K562 (cell line): ENCODE data around the gene WDR93. TPM values are rescaled to one million over a fixed set of nuclear protein-coding genes. Genes with fewer than 3 reads are reported as not detected.
A peak's percentile ranks its signal among the peaks of the same experiment; 100 is the strongest.

Experiments
- ATAC-seq: fragments of 200-7000 bp; cut with Tn5 transposase; 3 replicates; pipeline ENCODE4 v1.9.1; 2020; ENCODE audit warnings: moderate library complexity
- BruUV-seq: library from RNA; stranded (reverse); fragments of 400-500 nt; replicated peaks from 2 replicates; lab custom pipeline; 2021; lab: Mats Ljungman, UMichigan
- CTCF ChIA-PET: fragments of 300-600 bp; formaldehyde crosslinking; extraction: SDS; loops from one replicate; lab custom pipeline; 2021; ENCODE audit warnings: low intra/inter-chr PET ratio; lab: Yijun Ruan, JAX
- POLR2A ChIA-PET: fragments of 300-600, 350-650 bp; sonication (Branson Sonifier 250); formaldehyde crosslinking; extraction: SDS; loops from one replicate; lab custom pipeline; 2021; ENCODE audit warnings: antibody characterized with exemption, inconsistent platforms; lab: Yijun Ruan, JAX
- DNase-seq, 4 experiments: peaks; one replicate each; pipeline versions ENCODE4 v3.0.0 to v3.0.0-alpha.2; 2011 to 2018; ENCODE audit warnings: low spot score in 3 of 4, mixed read lengths in 3 of 4; ENCODE audit errors: extremely low read depth in 1 of 4
- FAIRE-seq: peaks from 2 replicates; lab custom pipeline; 2011; peaks lifted over from hg19 to GRCh38; lab: Jason Lieb, UNC
- H2AFZ ChIP-seq: 2 replicates; pipeline ENCODE4 v1.6.0; 2011; ENCODE audit warnings: low read depth, low read length, control low read depth, inconsistent platforms
- H3K27ac ChIP-seq: fragments of 200-600 bp; 3 replicates; pipeline ENCODE4 v1.8.0; 2011; ENCODE audit warnings: low read depth, mild to moderate bottlenecking, control low read depth, inconsistent platforms, low read length, moderate library complexity, mixed read lengths; ENCODE audit errors: extremely low read depth
- H3K27me3 ChIP-seq, 2 experiments: fragments of 300-600 bp in 1 of 2; 2 replicates in 1 of 2; 3 replicates in 1 of 2; pipeline versions ENCODE4 v1.6.0 to v1.8.0; 2011; ENCODE audit warnings: inconsistent platforms in 2 of 2, low read length in 2 of 2, mild to moderate bottlenecking in 1 of 2, mixed read lengths in 1 of 2, moderate library complexity in 1 of 2; ENCODE audit not compliant: control insufficient read depth in 2 of 2, insufficient read depth in 2 of 2
- H3K36me3 ChIP-seq: fragments of 300-600 bp; 3 replicates; pipeline ENCODE4 v1.8.0; 2011; ENCODE audit warnings: mild to moderate bottlenecking, low read length, inconsistent platforms; ENCODE audit not compliant: control insufficient read depth, insufficient read depth
- H3K4me1 ChIP-seq, 2 experiments: fragments of 200-600 bp in 1 of 2; replicated peaks in 1 of 2; 2 replicates in 1 of 2; 3 replicates in 1 of 2; pipeline versions ENCODE4 v1.5.1 to v1.8.0; 2011; ENCODE audit warnings: inconsistent platforms in 2 of 2, low read length in 2 of 2, mild to moderate bottlenecking in 1 of 2, mixed read lengths in 1 of 2, moderate library complexity in 1 of 2; ENCODE audit not compliant: control insufficient read depth in 2 of 2, insufficient read depth in 2 of 2
- H3K4me2 ChIP-seq: 2 replicates; pipeline ENCODE4 v1.6.1; 2011; ENCODE audit warnings: low read length, control low read depth, inconsistent platforms, mixed read lengths; ENCODE audit not compliant: insufficient read depth
- H3K4me3 ChIP-seq: fragments of 200-600 bp; sonication (generic), shearing (Covaris generic); 2 replicates; pipeline ENCODE4 v1.5.1; 2016; ENCODE audit warnings: control low read depth, inconsistent platforms
- H3K79me2 ChIP-seq: fragments of 200-600 bp; 3 replicates; pipeline ENCODE4 v1.8.0; 2011; ENCODE audit warnings: low read length, inconsistent platforms; ENCODE audit not compliant: control insufficient read depth, insufficient read depth
- H3K9ac ChIP-seq, 2 experiments: 2 replicates each; pipeline versions ENCODE4 v1.6.0 to v1.6.1; 2011; ENCODE audit warnings: low read depth in 2 of 2, low read length in 2 of 2, control low read depth in 1 of 2, inconsistent platforms in 1 of 2, mild to moderate bottlenecking in 1 of 2, mixed read lengths in 1 of 2; ENCODE audit not compliant: insufficient read depth in 1 of 2
- H3K9me1 ChIP-seq: one replicate; pipeline ENCODE4 v1.6.0; 2011; ENCODE audit warnings: inconsistent platforms, mild to moderate bottlenecking, low read length, moderate library complexity; ENCODE audit not compliant: control insufficient read depth, insufficient read depth
- H3K9me3 ChIP-seq: replicated peaks from 2 replicates; pipeline ENCODE4 v1.5.1; 2011; ENCODE audit warnings: low read depth, low read length, inconsistent platforms; ENCODE audit not compliant: control insufficient read depth, insufficient read depth
- H4K20me1 ChIP-seq: replicated peaks from 2 replicates; pipeline ENCODE4 v1.6.1; 2011; ENCODE audit warnings: low read length, inconsistent platforms, mixed read lengths; ENCODE audit not compliant: control insufficient read depth, insufficient read depth
- CHAMP1 ChIP-seq: fragments of 450-650 bp; IDR thresholded peaks from 2 replicates; pipeline ENCODE4 v1.6.1; 2016; ENCODE audit warnings: mild to moderate bottlenecking
- GABPB1 ChIP-seq: sonication (generic); formaldehyde crosslinking; IDR thresholded peaks from 2 replicates; pipeline ENCODE4 v1.8.0; 2022; ENCODE audit warnings: mild to moderate bottlenecking, missing genetic modification reagents
- HLTF ChIP-seq: fragments of 450-650 bp; IDR thresholded peaks from 2 replicates; pipeline ENCODE4 v1.6.1; 2016
- HNRNPLL ChIP-seq: fragments of 200-400 bp; formaldehyde crosslinking; IDR thresholded peaks from 2 replicates; pipeline ENCODE4 v1.6.1; 2017; ENCODE audit warnings: low read length, low read depth, mild to moderate bottlenecking; ENCODE audit not compliant: poor library complexity, severe bottlenecking
- MAFG ChIP-seq: fragments of 450-650 bp; conservative IDR thresholded peaks from 2 replicates; pipeline ENCODE4 v1.6.1; 2016; ENCODE audit warnings: missing genetic modification characterization, missing compliant biosample characterization
- MXI1 ChIP-seq: IDR thresholded peaks from 2 replicates; pipeline ENCODE4 v1.6.1; 2011; ENCODE audit warnings: low read depth, mild to moderate bottlenecking, improper control_type of control experiment, low read length
- SPI1 ChIP-seq: IDR thresholded peaks from 2 replicates; pipeline ENCODE4 v1.6.1; 2011; ENCODE audit warnings: low read depth, low read length, control low read depth, borderline replicate concordance
- ZNF444 ChIP-seq: fragments of 250-450 bp; sonication (Bioruptor Pico); IDR thresholded peaks from 2 replicates; pipeline ENCODE4 v1.4.0; 2020; ENCODE audit warnings: mild to moderate bottlenecking, moderate library complexity
- WGBS: fragments of 100-300 bp; shearing (Covaris generic); methylation state at CpG from one replicate; pipeline ENCODE4 v1.1.6; 2016; ENCODE audit warnings: low coverage, mixed read lengths; ENCODE audit not compliant: insufficient coverage; ENCODE audit errors: missing lambda C conversion rate; 5-methylcytosine and 5-hydroxymethylcytosine counted together
- in situ Hi-C: fragments of 300-500 bp; cut with MboI; formaldehyde crosslinking; loops from 4 replicates; pipeline ENCODE4 v1.15.0; 2018; ENCODE audit warnings: inconsistent platforms, mixed read lengths
- intact Hi-C: fragments of 100-400 bp; cut with micrococcal nuclease; formaldehyde crosslinking; loops from 2 replicates; pipeline ENCODE4 v1.14.2; 2022
- polyA plus RNA-seq, 8 experiments: library from polyadenylated mRNA; depleted of rRNA in 4 of 8; stranded (reverse) in 5 of 8; unstranded in 3 of 8; fragments of >200 nt; fragmentation: Nextera tagmentation in 2 of 8; fragmentation: Illumina TruSeq in 1 of 8; extraction: Ambion mirVana in 2 of 8; extraction: Trizol in 1 of 8; gene quantifications; 2 replicates each; pipeline versions ENCODE4 v1.2.1 to v1.2.3, GENCODE V29; 2011 to 2014; ENCODE audit warnings: inconsistent platforms in 1 of 8, missing spikeins in 1 of 8
- total RNA-seq, 7 experiments: library from RNA; depleted of rRNA in 6 of 7; stranded (reverse); fragments of >200 nt in 6 of 7; fragmentation: Illumina TruSeq in 2 of 7; extraction: Trizol in 2 of 7; gene quantifications; 2 replicates each; pipeline versions ENCODE4 v1.2.1 to v1.2.3, GENCODE V29; 2011 to 2021; ENCODE audit warnings: low replicate concordance in 1 of 7
- TF ChIP-seq, protein P1 (sequence below): fragments of 250-450 bp; sonication (Bioruptor Pico); IDR thresholded peaks from 2 replicates; pipeline ENCODE4 v1.9.0; 2021; ENCODE audit warnings: mild to moderate bottlenecking
- TF ChIP-seq, protein P2 (sequence below), 2 experiments: fragments of 150-350 bp in 1 of 2; IDR thresholded peaks; 2 replicates each; pipeline ENCODE4 v1.6.1; 2012 to 2016; ENCODE audit warnings: low read depth in 2 of 2, low read length in 2 of 2, mild to moderate bottlenecking in 1 of 2, moderate library complexity in 1 of 2

The WDR93 gene
- total and polyA plus RNA-seq, 9 of the 15 experiments (the other 6 are each of a cell fraction or from before 2014, with no cell fraction given): not detected

- no peak overlapping the region for H3K4me3 ChIP-seq
- H2AFZ ChIP-seq: no peak overlapping the region
- WGBS: 2% methylated on average over 6 of the region's 6 CpGs
- ChIA-PET POLR2A (no interaction called here), CTCF (interaction anchor here (0.6 kb wide), 1 partner anchor 199 kb away, joined by 3 read pairs; no protein-coding TSS in a partner anchor)
- H3K4me2 ChIP-seq: no peak overlapping the region
- H3K4me1 ChIP-seq: peaks cover 0 to 8% of the 10 kb centered on the region in 2 experiments; a peak in 2 of 5 replicates
- intact Hi-C loops (no loop called here), in situ Hi-C loops (no loop called here)
- no peak for FAIRE-seq
- no peaks in the 10 kb centered on the region for H3K9me3 ChIP-seq
- no peaks in the 10 kb centered on the region for H3K36me3 ChIP-seq
- ATAC-seq: no peak
- TF ChIP-seq CHAMP1 (no peak), SPI1 (peak; percentile 69)
- BruUV-seq: no TSS peak
- no peaks in the 10 kb centered on the region for H3K79me2 ChIP-seq
- no peak overlapping the region for H3K27ac ChIP-seq
- H4K20me1 ChIP-seq: peaks cover 2% of the 10 kb centered on the region; the same call in 1 of the 2 replicates
- H3K27me3 ChIP-seq: peaks cover 14 to 54% of the 10 kb centered on the region in 2 experiments
- no peaks in the 10 kb centered on the region for H3K9me1 ChIP-seq
- no peak overlapping the region for H3K9ac ChIP-seq
- DNase-seq: no peak
Measured at GRCh38 chr15:89675606-89676005, 15.0 kb upstream of the WDR93 start.

DNA sequence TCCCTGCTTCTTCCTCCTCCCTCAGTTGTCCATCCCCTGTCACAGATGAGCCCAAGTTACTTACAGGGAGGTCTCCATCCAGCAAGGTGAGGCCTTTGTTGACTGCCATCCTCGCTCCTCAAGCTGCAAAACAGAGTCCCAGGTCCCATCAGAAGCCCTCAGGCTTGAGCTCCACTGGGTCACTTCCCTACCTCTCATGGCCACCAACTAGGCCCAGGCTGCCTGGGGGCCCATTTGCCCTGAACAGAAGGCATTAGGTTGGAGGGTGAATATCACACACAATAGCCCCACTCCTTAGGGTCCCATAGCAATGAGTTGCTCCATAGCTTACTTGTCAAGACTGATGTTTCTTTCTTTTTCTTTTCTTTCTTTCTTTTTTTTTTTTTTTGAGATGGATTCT is 13.2 kb upstream of the WDR93 start:
- H3K9ac ChIP-seq: no peak overlapping the region
- no peaks in the 10 kb centered on the region for H3K9me3 ChIP-seq
- H3K4me1 ChIP-seq: peaks cover 0 to 8% of the 10 kb centered on the region in 2 experiments; a peak in 1 of 5 replicates
- H3K36me3 ChIP-seq: no peaks in the 10 kb centered on the region
- H3K27me3 ChIP-seq: peaks cover 15 to 45% of the 10 kb centered on the region in 2 experiments
- intact Hi-C loops: no loop called here
- no TSS peak for BruUV-seq
- ChIA-PET CTCF (no interaction called here), POLR2A (no interaction called here)
- WGBS: 0% methylated on average over 1 of the region's 1 CpG
- ATAC-seq: no peak
- FAIRE-seq: no peak
- in situ Hi-C loops: no loop called here
- H3K79me2 ChIP-seq: no peaks in the 10 kb centered on the region
- no peak overlapping the region for H3K4me2 ChIP-seq
- no peaks in the 10 kb centered on the region for H3K9me1 ChIP-seq
- DNase-seq: no peak
- H4K20me1 ChIP-seq: peaks cover 2% of the 10 kb centered on the region; the same call in 1 of the 2 replicates
- no peak overlapping the region for H3K27ac ChIP-seq
- H3K4me3 ChIP-seq: no peak overlapping the region
- no peak overlapping the region for H2AFZ ChIP-seq
- TF ChIP-seq ZNF444 (CRISPR knock-in tag) (no peak), GABPB1 (CRISPR knock-in tag) (no peak), HLTF (no peak), MXI1 (no peak), HNRNPLL (no peak), MAFG (tag) (no peak)
- TF ChIP-seq, protein P1, sequence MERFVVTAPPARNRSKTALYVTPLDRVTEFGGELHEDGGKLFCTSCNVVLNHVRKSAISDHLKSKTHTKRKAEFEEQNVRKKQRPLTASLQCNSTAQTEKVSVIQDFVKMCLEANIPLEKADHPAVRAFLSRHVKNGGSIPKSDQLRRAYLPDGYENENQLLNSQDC (CRISPR knock-in tag): no peak
- TF ChIP-seq, protein P2, sequence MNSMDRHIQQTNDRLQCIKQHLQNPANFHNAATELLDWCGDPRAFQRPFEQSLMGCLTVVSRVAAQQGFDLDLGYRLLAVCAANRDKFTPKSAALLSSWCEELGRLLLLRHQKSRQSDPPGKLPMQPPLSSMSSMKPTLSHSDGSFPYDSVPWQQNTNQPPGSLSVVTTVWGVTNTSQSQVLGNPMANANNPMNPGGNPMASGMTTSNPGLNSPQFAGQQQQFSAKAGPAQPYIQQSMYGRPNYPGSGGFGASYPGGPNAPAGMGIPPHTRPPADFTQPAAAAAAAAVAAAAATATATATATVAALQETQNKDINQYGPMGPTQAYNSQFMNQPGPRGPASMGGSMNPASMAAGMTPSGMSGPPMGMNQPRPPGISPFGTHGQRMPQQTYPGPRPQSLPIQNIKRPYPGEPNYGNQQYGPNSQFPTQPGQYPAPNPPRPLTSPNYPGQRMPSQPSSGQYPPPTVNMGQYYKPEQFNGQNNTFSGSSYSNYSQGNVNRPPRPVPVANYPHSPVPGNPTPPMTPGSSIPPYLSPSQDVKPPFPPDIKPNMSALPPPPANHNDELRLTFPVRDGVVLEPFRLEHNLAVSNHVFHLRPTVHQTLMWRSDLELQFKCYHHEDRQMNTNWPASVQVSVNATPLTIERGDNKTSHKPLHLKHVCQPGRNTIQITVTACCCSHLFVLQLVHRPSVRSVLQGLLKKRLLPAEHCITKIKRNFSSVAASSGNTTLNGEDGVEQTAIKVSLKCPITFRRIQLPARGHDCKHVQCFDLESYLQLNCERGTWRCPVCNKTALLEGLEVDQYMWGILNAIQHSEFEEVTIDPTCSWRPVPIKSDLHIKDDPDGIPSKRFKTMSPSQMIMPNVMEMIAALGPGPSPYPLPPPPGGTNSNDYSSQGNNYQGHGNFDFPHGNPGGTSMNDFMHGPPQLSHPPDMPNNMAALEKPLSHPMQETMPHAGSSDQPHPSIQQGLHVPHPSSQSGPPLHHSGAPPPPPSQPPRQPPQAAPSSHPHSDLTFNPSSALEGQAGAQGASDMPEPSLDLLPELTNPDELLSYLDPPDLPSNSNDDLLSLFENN (IDR thresholded peaks at IDR 0.05; ENCODE audit: low read depth in 2 of 2, low read length in 2 of 2): no peak
